GDM1 (cell line): Measurements from ENCODE around the gene TAL1.

Source experiments
- DNase-seq: peaks from one replicate; lab custom pipeline; 2025; lab: John Stamatoyannopoulos, UW

TAL1 gene

DNA sequence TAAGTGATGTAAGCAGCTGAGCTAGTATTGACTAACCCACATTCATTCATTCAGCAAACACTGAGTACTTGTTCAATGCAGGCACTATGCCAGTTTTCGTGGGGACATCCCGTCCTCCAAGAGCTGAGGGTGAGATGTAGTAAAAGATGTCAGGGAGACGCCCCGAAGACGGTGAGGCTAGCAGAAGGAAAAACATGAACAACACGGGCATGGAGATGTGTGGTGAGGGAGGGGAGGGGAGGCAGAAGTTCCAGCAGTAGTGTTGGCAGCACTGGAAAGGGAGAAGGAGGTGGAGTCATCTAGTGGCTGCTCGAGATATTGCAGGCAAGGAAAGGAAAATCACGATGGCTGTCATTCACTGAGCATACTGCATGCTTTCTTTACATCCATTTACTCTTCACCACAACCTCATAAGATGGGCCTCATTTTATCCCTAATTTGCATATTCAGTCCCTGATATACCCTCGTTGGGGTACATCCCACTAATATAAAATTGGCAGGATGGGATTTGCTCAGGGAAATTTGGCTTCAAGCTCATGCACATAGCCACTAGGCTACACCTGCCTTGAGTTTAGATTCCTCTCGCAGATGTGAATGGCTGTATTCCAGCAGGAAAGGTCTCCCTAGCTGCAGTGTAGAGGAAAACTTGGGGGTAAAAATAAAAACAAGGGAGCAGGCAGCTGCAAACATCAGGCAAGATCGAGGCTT, 56.6 kb downstream of the TAL1 start:
- DNase-seq, result peak; percentile 58

DNA sequence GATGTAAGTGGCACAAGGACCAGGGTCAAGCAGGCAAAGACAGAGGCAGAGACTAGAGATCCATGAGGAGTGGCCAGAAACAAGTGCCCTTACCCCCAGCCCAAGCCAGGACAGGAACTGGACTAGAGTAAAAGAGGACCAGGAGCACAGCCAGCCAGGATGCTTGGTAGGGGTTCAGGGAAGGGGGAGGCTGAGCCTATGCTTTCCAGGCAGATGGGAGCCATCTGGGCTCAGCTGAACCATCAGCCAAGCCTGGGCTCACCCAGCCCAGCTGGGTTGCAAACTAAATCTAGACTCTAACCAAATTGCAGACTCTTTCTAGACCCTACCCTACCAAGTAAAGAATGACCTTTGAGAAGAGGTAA, 57.4 kb downstream of the TAL1 start:
- DNase-seq, result no peak

DNA sequence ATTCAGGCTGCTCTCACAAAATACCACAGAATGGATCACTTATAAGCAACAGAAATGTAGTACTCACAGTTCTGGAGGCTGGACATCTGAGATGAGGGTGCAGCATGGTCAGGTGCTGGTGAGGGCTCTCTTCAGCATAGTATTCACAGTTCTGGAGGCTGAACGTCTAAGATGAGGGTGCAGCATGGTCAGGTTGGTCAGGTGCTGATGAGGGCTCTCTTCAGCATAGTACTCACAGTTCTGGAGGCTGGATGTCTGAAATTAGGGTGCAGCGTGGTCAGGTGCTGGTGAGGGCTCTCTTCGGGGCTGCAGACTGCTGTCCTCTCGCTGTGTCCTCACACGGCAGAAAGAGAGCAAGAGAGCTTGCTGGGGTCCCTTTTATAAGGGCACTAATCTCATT, 59.2 kb downstream of the TAL1 start:
- DNase-seq, result no peak
